ENCODE measurements around the gene JAZF1. TPM values are rescaled to one million over a fixed set of nuclear protein-coding genes. Genes with fewer than 3 reads are reported as not detected.

Gene JAZF1
- total RNA-seq, 1 experiment from 2014 or later: 15.3 TPM

DNA sequence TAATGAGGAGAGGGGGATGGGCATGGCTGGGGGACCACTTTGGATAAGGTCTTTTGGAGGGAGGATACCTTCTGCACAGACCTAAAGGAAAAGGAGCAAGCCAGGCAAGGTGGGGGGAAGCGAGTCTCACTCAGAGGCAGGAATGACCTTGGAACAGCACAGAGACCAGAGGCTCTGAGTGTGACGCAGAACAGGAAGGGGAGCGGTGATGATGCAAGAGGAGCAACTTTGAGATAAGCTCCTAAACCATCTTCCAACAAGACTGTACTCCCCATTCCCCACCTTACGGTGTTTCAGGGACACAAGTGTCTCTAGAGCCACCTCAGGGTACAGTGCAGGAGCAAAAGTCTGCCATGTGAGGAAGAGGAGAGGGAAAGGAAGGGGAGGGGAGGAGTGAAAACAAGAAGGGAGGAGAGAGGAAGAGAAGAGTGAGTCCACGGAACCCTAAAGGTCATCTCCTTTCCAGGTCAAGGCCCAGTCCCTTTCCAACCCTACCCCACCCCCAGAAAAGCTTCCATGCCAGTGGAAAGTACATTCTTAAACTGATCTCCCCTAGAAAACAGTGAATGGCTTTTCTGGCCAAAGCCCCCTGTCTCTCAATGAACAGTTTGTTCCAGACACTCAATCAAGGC lies 54.1 kb downstream of the JAZF1 start:
- DNase-seq (ENCODE audit: low read depth, low spot score): no peak
- in situ Hi-C loops (cut with HindIII; ENCODE audit: low pct_unique_long_range_greater_than_20kb, low sequenced_read_pairs): no loop called here

DNA sequence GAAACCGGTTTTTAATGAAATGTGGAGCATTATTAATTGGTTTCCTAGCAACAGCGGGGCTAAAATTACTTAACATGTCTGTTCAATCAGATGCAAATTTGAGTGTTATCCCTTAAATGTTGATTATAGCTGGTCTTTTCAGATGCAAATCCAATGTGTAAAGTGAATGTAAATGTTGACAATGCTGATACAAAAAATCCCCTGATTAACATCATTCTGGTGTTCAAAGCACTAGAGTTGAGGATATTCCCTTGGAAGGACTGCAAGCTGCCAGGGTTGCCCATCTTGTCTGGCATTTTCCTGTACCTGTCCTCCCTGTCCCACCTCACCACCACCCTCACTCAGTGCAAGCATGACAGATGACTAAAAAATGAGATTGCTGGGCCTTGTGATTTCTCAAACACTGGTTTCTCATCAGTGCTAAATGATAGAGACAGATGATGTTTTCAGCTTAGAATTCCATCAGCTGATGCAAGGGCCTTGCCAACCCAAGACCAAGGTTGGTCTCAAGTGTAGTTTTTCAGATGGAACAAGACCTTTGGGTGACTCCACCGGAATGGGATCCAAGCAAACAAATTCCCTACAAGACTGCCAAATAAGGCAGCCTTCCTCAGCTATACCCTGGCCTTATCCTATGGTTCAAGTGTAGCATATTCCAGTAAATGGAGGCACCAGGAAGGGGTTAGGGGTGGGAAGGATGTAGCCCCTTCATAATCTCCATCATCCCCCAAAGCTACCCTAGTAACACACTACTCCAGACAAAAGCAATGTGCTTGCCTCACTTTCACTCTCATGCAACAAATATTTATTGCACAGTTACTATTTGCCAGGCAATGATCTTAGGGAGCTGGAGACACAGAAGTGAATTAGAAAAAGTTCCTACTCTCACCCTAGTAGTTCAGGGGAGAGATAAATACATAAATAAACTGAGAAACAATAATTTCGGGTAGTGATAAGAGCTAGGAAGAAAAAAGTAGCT lies 54.9 kb downstream of the JAZF1 start:
- in situ Hi-C loops (cut with HindIII; ENCODE audit: low pct_unique_long_range_greater_than_20kb, low sequenced_read_pairs): no loop called here

DNA sequence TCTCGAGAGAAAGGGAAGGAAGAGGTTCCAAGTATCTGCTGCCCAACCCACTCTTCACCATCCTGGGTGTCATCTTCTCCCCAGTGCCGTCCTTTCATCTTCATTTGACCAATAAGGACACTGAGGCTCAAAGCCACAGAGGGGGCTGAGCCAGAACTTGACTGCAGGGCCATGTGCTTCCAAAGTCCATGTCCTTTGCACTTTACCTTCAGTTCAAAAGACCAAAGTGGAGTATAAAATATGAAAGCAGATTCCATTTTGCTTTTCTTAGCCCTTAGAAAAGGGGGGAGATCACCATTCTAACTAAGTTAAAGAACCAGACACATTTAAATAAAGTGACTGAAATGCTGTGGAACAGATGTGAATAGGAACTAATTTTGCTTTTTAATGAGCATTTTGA lies 56.2 kb downstream of the JAZF1 start:
- in situ Hi-C loops (cut with HindIII; ENCODE audit: low pct_unique_long_range_greater_than_20kb, low sequenced_read_pairs): no loop called here
- no peak for DNase-seq (ENCODE audit: low read depth, low spot score)

More for the DNA sequence above, 54.9 kb downstream of the JAZF1 start:
- DNase-seq (ENCODE audit: low read depth, low spot score): no peak

DNA sequence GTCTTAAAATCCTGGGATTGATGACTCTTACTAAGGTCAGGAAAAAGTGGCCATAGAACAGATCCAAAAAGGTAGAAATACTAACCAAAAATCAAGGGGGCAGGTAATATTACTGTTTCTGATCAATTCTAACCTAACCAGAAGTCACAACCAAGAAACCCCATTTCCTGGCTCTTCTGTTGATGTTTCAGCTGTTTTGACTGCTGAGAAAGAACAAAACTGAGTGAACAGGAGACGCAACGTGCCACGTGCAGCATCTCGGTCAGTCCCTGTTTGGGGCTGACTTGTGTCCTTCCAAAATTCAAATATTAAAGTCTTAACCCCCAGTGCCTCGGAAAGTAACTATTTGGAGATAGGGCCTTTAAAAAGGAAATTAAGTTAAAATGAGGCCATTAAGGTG lies 56.8 kb downstream of the JAZF1 start:
- DNase-seq (ENCODE audit: low read depth, low spot score): no peak
- in situ Hi-C loops (cut with HindIII; ENCODE audit: low pct_unique_long_range_greater_than_20kb, low sequenced_read_pairs): no loop called here

DNA sequence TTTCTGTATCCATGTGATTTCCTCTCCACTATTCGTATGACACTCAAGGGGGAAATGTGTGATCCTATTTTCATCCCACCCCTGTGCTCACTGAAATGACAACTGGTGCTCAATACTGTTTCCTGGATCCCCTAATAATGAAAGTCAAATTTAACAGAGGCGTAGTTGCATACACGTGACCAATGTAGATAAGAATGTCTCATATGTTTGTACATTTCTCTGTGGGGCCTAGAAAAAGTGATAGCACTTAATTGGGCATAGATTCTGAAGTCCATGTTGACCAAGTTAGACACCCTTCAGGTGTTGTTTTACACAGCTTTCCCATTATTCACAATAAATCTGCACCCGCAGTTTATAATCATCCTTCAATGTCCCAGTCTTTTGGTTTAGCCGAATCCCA lies 59.1 kb downstream of the JAZF1 start:
- in situ Hi-C loops (cut with HindIII; ENCODE audit: low pct_unique_long_range_greater_than_20kb, low sequenced_read_pairs): no loop called here
- DNase-seq (ENCODE audit: low read depth, low spot score): no peak

DNA sequence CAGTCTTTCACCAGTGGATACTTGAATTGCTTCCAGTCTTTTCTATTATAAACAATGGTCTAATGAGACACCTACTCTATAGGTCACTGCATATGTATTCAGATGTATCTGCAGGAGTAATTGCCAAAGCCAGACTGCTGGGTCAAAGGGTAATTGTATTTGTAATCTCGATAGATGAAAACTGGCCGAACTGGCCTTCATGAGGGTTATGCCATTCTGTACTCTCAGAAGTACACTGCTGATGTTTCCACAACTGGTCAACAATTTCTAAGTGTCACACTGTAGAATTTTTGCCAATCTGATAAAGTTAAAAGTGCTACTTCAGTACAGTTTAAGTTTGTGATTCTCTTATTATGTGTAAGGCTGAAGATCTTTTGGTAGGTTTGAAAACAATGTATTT lies 64.6 kb downstream of the JAZF1 start:
- DNase-seq (ENCODE audit: low read depth, low spot score): no peak
- in situ Hi-C loops (cut with HindIII; ENCODE audit: low pct_unique_long_range_greater_than_20kb, low sequenced_read_pairs): no loop called here

DNA sequence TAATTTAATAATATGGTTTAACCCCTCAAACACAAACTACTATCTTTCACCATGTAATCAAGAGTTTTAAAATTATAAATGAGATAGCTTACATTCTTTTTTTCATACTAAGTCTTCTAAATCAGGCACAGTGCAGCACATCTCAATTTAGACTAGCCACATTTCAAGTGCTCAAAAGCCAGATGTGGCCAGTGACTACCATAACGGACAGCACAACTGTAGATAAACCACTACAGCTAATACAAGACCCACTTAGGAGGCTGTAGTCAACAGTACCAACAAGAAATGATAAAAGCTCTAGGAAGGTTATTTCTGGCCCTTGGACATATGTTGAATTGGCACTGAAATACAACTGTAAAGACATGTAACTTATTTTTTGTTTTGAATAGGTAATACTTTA lies 65.3 kb downstream of the JAZF1 start:
- in situ Hi-C loops (cut with HindIII; ENCODE audit: low pct_unique_long_range_greater_than_20kb, low sequenced_read_pairs): no loop called here
- DNase-seq (ENCODE audit: low read depth, low spot score): no peak

DNA sequence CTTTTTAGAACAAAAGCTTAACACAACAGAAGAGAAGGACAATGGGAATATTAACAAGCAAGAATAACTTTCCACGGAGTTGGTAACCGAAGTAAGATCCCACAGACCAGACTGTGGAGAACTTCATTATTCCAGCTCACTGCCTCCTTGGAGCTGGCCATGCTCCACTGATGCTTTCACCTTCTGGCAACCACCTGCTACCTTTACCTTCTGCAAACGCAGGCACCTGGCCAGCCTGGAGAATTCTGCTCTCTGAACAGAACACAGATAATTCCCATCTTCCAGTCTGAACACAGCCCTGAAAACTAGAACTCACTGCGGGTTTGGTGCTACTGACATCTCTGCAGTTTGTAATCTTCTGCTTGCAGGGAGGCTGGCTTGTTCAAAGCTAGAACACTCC lies 66.5 kb downstream of the JAZF1 start:
- DNase-seq (ENCODE audit: low read depth, low spot score): no peak

DNA sequence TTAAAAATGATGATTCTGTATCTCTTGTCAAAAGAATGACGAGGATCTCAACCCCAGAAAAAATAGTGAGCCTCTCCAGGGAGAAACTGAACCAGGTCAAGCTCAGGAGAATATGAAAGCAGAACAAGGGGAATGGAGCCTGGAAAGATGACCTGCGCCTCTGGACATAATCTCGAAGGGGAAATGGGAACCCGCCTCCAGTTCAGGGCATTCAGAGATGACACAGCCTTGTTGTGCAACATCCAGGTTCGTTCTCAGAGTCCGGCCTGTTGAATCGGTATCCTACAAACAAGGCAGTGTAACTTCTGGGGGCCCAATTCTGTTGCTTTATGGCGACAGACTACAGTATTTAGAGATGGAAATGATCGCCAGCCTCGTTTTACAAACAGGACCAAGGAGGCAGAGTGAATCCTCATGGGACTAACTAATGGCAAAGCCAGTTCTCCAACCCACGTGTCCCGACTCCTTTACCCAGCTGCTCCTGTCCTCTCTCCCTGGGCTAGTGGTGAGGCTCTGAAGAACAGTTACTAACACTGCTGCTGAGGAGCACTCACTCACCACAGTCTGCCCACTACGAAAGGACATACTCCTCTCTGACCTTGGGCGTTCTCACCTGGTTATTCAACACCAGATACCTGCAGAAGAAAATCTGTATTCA lies 67.6 kb downstream of the JAZF1 start:
- in situ Hi-C loops (cut with HindIII; ENCODE audit: low pct_unique_long_range_greater_than_20kb, low sequenced_read_pairs): no loop called here
- no peak for DNase-seq (ENCODE audit: low read depth, low spot score)

More for the DNA sequence above, 66.5 kb downstream of the JAZF1 start:
- in situ Hi-C loops (cut with HindIII; ENCODE audit: low pct_unique_long_range_greater_than_20kb, low sequenced_read_pairs): no loop called here

DNA sequence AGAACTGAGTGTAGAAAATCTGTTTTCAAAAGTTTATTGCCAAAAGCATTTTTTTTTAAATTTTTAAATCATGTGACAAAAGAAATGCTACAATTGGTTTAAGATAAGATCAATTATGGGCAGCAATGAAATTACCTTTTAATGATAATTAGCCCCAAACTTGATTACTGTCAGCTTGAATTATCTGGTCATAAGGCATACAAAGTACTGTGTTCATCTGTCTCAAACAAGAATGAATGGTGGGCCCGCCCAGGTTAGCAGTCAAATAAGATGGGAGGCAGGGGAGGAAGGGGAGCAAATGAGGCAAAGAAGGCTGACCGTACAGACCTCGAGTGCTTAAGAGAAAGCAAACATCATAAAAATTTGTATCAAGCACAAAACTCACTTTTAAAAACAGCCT lies 68.1 kb downstream of the JAZF1 start:
- DNase-seq (ENCODE audit: low read depth, low spot score): no peak
- in situ Hi-C loops (cut with HindIII; ENCODE audit: low pct_unique_long_range_greater_than_20kb, low sequenced_read_pairs): no loop called here

DNA sequence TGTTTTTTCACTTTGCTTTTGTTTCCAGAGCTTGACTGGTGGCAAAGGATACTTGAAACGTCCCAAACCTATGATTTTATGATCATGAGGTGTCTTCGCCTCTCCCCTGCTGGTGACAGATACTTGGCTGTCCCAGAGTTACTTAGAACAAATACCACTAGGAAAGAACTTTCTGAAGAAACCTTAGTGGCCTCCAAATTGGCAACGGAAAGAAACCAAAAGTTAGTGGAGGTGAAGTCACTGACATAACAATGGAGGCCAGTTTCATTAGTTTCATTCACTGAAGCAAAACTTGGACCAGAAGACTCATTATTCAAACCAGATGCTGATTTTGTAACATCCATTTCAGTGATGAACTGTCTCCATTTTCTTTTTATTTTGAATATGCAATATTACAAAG lies 68.6 kb downstream of the JAZF1 start:
- no peak for DNase-seq (ENCODE audit: low read depth, low spot score)
- in situ Hi-C loops (cut with HindIII; ENCODE audit: low pct_unique_long_range_greater_than_20kb, low sequenced_read_pairs): no loop called here

DNA sequence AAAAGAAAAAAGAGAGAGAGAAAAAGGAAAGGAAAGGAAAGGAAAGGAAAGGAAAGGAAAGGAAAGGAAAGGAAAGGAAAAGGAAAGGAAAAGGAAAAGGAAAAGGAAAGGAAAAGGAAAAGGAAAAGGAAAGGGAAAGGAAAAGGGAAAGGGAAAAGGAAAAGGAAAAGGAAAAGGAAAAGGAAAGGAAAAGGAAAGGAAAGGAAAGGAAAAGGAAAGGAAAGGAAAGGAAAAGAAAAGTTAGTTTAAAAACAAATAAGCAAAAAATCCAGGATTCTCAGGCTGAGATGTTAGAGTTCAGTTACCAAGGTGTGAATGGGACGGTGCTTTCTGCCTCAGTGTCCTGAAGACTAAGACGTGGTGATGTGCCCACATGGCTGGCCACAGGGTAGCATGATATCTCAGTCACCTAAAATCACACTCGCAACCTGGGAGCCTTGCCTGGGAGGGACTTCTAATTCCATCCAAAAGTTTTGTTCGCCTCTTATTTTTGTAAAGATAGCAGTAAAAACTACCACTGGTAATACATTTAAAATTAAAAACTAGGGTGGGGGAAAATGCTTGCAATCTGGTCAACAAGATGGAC lies 70.1 kb downstream of the JAZF1 start:
- no peak for DNase-seq (ENCODE audit: low read depth, low spot score)
- in situ Hi-C loops (cut with HindIII; ENCODE audit: low pct_unique_long_range_greater_than_20kb, low sequenced_read_pairs): no loop called here

DNA sequence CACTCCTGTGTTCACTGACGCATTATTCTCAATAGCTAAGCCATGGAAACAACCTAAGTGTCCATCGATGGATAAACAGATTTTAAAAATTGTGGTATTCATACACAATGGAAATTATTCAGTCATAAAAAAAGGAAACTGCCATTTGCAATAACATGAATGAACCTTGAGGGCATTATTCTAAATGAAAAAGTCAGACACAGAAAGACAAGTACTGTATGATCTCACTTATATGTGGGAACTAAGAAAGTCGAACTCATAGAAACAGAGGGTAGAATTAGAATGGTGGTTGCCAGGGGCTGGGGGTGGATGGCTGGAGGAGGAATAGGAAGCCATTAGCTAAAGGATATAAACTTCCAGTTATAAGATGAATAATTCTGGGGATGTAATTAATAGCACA lies 71.8 kb downstream of the JAZF1 start:
- no peak for DNase-seq (ENCODE audit: low read depth, low spot score)
- in situ Hi-C loops (cut with HindIII; ENCODE audit: low pct_unique_long_range_greater_than_20kb, low sequenced_read_pairs): no loop called here

DNA sequence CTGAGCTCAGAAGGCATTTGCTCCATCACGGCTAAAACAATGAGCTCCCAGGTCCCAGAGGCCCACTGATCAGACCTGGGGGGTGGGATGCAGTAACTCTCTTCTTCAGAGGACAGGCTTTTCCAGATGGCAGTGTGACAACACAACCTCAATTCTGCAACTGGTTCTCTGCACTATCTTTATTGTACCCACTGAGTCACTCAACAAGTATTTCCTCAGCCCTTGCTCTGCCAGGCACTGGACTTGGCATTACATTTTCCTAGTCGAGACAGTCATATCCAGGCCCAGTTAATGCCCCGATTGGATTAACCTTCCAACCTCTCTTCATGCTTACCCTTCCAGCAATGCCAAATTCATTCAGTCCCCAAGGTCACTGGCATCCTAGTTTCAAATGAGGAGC lies 72.6 kb downstream of the JAZF1 start:
- in situ Hi-C loops (cut with HindIII; ENCODE audit: low pct_unique_long_range_greater_than_20kb, low sequenced_read_pairs): no loop called here
- no peak for DNase-seq (ENCODE audit: low read depth, low spot score)

DNA sequence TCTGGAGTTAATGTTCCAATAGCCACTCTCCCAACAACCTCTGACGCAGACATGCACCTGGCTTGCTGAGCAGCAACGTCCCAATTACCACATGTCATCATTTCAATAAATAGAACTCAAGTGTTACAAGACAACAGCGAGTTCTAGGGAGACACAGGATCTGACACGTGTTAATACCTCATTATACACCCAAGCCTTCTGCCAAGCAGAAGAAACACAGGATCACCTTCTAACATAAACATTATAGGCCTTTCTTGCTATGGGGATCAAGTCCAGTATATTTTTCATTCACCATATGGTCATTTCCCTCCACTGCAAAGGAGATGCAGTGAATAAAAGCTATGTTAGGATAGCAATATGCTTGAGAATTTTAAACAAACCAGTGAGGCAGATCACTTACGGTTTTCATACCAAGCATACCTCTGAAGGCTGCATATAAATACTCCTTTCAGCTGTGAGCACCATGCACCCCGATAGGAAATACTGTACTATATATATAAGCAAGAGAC lies 74.2 kb downstream of the JAZF1 start:
- DNase-seq (ENCODE audit: low read depth, low spot score): no peak
- in situ Hi-C loops (cut with HindIII; ENCODE audit: low pct_unique_long_range_greater_than_20kb, low sequenced_read_pairs): no loop called here

DNA sequence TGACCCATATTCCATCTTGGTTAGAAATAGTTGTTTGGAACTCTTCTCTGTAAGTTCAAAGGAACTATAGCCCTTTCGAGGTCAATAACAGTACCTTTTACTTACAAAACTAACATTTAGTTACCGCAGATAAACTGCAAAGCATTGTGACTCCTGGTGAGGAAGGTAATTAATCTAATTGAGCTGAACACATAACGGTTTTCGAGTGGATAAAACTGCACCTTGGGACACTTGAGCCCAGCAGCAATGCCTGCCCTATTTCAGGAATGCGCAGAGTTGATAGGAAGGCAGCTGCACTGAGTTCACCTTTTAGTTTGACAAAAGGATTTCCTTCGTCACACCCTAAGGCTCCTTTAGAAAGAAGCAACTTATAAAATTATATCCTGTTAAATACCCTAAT lies 75.4 kb downstream of the JAZF1 start:
- in situ Hi-C loops (cut with HindIII; ENCODE audit: low pct_unique_long_range_greater_than_20kb, low sequenced_read_pairs): no loop called here

DNA sequence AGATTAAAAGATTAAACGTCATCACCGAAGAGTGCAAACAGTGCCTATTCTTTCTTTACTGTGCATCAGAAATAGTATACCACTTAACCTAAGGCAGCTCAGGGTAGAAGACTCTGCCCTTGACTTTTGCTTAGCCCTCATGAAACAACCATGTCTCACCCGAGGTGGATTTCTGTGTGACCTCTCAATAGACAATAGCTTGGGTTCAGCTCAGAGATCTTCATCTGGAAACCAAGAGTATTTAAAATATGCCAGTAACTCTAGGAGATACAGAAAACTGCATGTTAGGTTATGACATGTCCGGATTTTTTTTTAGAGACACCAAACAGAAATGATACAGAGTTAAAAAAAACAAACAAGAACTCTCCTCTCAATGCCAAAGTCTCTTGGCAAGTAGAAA lies 75.8 kb downstream of the JAZF1 start:
- in situ Hi-C loops (cut with HindIII; ENCODE audit: low pct_unique_long_range_greater_than_20kb, low sequenced_read_pairs): no loop called here
- DNase-seq (ENCODE audit: low read depth, low spot score): no peak

More for the DNA sequence above, 75.4 kb downstream of the JAZF1 start:
- DNase-seq (ENCODE audit: low read depth, low spot score): no peak

DNA sequence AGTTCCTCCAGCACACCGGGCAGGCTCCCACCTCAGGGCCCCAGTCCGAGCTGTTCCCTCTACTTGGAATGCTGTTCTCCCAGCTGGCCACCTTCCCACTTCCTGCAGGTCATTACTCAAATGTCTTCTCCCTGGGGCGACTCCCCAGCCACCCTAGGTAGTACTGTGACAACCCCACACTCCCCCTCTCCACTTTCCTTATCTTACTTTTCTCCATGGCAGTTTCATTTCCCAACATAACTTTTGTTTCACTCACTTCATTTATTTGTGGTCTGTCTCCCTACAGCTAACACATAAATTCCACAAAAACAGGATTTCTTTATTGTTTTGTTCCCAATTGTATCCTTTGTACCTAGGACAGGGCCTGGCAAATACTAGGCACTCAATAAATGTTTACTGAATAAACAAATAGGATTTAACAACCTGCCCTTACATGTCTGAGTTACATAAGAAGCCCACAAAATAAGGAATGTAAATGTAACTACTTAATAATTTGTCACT lies 76.5 kb downstream of the JAZF1 start:
- DNase-seq (ENCODE audit: low read depth, low spot score): no peak
- in situ Hi-C loops (cut with HindIII; ENCODE audit: low pct_unique_long_range_greater_than_20kb, low sequenced_read_pairs): no loop called here
